ENCODE results near the gene BMP6. TPM values are rescaled to one million over a fixed set of nuclear protein-coding genes. Genes with fewer than 3 reads are reported as not detected.

Gene BMP6
- total RNA-seq, 1 experiment from 2014 or later, result 0.28 TPM

DNA sequence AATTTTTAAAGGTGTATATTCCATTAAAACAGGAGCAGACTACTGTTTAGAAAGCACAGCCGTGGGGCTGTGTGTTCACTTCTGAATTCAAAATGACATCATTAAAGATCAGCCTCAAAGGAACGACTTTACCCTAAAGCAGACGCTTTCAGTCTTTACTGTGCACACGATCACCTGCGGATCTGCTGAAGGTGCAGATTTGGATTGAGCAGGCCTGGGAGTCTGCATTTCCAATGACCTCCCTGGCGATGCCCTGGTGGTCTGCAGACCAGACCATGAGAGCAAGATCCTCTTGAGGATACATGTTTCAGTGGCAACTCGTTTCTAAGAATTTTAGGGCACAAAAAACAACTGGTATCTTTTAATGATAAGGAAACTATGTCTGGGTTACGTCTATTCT lies 157.5 kb downstream of the BMP6 start:
- Histone ChIP-seq H2BK120ac (ENCODE audit: low read depth, low read length, poor library complexity, severe bottlenecking) (no peak overlapping the region), H4K20me1 (ENCODE audit: control insufficient read depth, insufficient read depth, insufficient read length) (no peaks in the 10 kb centered on the region), H2BK12ac (ENCODE audit: insufficient read length, low read depth, low read length) (no peak overlapping the region), H3K23me2 (ENCODE audit: insufficient read length, low read depth, low read length, poor library complexity, severe bottlenecking) (no peaks in the 10 kb centered on the region), H3K4me2 (ENCODE audit: insufficient read depth, insufficient read length, low read length) (no peak overlapping the region), H3K56ac (ENCODE audit: insufficient read length, low read depth, low read length) (no peak overlapping the region), H3K27ac (ENCODE audit: insufficient read length, low read depth, low read length) (no peak overlapping the region), H4K91ac (ENCODE audit: insufficient read length, low read depth, low read length) (no peak overlapping the region), H3K4me1 (ENCODE audit: insufficient read depth, low read length) (no peaks in the 10 kb centered on the region), H3T11ph (ENCODE audit: low read length) (no peak overlapping the region), H3K4ac (ENCODE audit: low read depth, low read length) (no peak overlapping the region), H3K23ac (ENCODE audit: insufficient read length, low read depth, low read length) (no peak overlapping the region), H3K9ac (ENCODE audit: extremely low read depth, insufficient read length, low read length) (no peak overlapping the region), H3K14ac (ENCODE audit: insufficient read depth, low read length) (no peak overlapping the region), H2AFZ (ENCODE audit: low read length) (no peak overlapping the region), H3K18ac (ENCODE audit: insufficient read length, low read depth, low read length) (no peak overlapping the region), H3K27me3 (ENCODE audit: insufficient read depth, low read length) (no peaks in the 10 kb centered on the region), H4K5ac (ENCODE audit: insufficient read length, low read depth, low read length) (no peak overlapping the region), H2BK20ac (ENCODE audit: low read depth, low read length, poor library complexity, severe bottlenecking) (no peak overlapping the region), H2AK5ac (ENCODE audit: insufficient read length, low read length) (no peak overlapping the region), H3K79me1 (ENCODE audit: insufficient read depth, low read depth, low read length, poor library complexity, severe bottlenecking) (no peaks in the 10 kb centered on the region), H3K79me2 (ENCODE audit: insufficient read depth, low read length) (no peaks in the 10 kb centered on the region), H2BK5ac (ENCODE audit: insufficient read length, low read length) (no peak overlapping the region), H2BK15ac (ENCODE audit: low read depth, low read length) (no peak overlapping the region), H4K8ac (replicated peaks; ENCODE audit: insufficient read length, low read depth, low read length) (no peak overlapping the region), H3K9me3 (ENCODE audit: control insufficient read depth, low read depth, low read length) (no peaks in the 10 kb centered on the region)
- Mint-ChIP-seq H3K27me3 (ENCODE audit: low read depth) (no peaks in the 10 kb centered on the region), H3K27ac (no peak overlapping the region), H3K9me3 (no peaks in the 10 kb centered on the region), H3K4me3 (no peak overlapping the region), H3K36me3 (ENCODE audit: insufficient read depth in 1 of 3, low read depth in 3 of 3) (peaks cover 41 to 73% (median 69%) of the 10 kb centered on the region in 3 experiments; a peak in 6 of 7 replicates), H3K4me1 (no peaks in the 10 kb centered on the region)
- no CpG with 5 or more reads among the region's 8 CpGs for WGBS (ENCODE audit: extremely low coverage, insufficient read length, low lambda C conversion rate)
- TF ChIP-seq, protein P1, sequence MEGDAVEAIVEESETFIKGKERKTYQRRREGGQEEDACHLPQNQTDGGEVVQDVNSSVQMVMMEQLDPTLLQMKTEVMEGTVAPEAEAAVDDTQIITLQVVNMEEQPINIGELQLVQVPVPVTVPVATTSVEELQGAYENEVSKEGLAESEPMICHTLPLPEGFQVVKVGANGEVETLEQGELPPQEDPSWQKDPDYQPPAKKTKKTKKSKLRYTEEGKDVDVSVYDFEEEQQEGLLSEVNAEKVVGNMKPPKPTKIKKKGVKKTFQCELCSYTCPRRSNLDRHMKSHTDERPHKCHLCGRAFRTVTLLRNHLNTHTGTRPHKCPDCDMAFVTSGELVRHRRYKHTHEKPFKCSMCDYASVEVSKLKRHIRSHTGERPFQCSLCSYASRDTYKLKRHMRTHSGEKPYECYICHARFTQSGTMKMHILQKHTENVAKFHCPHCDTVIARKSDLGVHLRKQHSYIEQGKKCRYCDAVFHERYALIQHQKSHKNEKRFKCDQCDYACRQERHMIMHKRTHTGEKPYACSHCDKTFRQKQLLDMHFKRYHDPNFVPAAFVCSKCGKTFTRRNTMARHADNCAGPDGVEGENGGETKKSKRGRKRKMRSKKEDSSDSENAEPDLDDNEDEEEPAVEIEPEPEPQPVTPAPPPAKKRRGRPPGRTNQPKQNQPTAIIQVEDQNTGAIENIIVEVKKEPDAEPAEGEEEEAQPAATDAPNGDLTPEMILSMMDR (conservative IDR thresholded peaks at IDR 0.05), result no peak
- no peak for DNase-seq
